GM21515 (cell line): ENCODE data around the gene RBPMS2.

Source experiments
- ATAC-seq: cut with Tn5 transposase; IDR thresholded peaks from one replicate; pipeline ENCODE4 v1.9.1; 2021; ENCODE audit not compliant: unreplicated experiment

The RBPMS2 gene

DNA sequence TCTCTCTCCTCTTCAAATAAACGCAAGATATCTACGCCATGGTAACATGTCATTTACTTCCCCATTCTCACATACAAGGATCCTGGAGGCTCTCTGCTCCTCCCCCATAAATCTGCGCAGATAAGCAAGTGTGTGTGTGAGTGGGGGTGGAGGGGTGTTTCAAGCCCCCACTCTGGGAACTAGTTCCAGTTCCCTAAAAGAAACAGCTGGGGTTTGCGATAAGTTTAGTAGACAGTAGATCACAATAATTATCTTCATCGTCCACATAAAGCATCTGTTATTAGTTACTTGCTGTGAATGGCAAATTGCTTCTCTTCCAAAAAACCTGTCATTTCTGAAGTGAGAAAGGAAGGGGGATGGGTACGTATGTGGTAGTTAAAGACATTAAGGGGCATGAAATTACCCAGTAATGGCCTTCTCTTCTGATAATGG is 79.8 kb downstream of the RBPMS2 start:
- no peak for ATAC-seq

DNA sequence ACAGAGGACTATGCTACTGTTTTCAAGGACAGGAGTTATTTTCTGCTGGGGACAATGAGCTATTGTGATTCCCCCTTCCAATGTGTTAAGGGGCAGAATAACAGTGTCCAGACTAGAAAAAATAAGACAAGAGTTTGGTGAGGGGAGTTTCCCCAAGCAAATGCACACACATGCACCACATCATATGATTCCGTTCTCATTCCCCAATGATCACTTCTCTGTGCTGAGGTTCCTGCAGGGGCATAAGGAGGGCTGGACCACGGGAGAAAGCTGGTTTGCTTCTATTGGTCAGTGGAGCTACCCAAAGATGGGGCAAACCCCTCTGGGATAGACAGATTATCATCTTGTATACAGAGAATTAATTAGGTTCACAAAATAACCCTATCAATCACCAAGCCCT is 80.6 kb downstream of the RBPMS2 start:
- no peak for ATAC-seq

DNA sequence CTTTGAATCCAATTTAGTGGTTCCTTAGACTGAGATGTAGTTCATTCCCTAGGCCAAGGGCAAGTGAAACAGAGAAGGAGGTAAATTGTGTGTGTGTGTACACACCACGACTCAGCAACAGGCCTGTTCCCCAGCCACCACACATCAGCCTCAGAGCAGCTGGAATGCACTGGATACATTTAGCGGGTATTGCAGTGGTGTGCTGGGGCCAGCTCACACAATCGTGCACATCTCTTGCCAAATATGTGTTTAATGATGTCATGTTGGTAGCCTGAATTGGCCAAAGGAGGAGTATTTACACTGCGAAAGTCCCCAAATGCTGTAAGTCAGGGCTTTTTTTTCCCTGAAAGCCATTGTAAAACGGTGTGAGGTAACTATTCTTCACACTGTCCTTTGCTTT is 82.3 kb downstream of the RBPMS2 start:
- no peak for ATAC-seq

DNA sequence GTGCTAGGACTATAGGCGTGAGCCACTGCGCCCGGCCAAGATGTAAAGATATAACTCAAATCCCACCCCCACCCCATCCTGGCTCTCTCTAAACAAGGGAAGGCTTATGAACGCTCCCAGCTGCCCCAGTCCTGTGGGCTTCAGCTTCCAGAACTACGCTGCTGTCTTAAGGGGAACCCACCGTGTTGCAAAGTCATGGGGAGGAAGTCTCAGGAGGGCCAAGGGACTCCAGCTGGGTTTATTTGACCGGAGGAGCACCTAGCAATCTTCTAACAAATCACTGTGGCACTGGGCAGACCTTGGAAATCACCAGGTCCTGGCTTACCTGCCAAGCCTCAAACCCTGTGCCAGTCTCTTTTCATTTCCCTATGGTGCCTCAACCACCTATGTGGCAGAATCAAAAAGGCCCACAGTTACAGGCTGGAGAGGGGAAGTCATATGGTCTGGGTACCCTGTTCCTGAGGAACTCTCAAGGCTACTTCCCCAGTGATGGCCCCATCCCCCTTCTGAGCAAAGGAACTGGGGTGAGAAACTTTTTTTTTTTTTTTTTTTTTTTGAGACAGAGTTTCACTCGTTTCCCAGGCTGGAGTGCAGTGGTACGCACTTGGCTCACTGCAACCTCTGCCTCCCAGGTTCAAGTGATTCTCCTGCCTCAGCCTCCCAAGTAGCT is 83.4 kb downstream of the RBPMS2 start:
- ATAC-seq, result no peak

DNA sequence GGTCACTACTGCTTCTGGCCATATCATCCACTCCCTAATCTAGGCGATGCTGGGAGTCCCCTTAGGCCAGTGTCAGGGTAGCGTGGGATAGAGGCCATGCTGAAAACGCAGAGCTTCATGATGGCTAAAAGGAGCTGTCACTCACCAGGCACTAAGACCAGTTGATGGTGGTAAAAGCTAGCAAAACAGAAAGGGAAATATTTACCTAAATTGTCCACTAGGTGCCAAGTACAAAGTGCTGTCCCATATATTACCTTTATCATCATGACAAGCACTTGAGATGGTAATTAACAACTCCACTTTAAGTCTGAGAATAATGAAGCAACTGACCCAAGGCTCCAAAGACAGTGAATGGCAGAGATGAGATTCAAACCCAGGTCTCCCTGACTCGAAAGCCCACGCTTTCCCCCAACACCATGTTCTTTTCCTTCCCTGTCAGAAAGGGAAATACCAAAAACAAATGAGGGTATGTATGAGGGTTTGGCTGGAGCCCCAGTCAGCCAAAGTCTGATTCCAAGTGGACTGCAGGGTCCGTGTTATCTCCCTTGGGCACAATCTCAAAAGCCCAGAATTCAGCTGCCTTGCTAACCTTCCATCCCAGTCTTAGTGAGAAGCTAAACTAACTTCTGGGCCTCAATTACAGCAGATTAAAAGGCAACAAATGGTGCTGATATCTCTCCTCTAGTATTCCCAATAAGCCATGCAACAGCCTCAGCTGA is 84.7 kb downstream of the RBPMS2 start:
- no peak for ATAC-seq

DNA sequence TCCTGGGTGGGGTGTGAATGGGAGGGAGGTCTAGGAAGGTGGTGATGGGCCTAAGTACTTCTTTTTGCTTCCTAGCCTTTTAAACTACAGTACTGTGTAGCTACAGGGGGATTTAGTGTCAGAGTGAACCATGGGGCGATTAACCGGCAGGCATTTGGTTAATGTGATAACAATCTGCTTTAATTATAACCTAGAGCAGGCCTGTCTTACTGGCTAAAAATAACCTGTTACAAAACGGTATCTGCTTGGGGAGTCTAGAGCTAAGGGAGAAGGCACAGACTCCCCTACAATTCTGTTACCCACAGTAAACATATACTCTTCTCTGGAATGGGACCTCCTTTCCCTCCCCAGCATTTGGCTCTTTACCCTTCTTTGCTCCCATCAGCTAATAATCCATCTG is 85.4 kb downstream of the RBPMS2 start:
- no peak for ATAC-seq
